Right lobe of liver (tissue), 4 donors: ENCODE measurements around the gene SRCAP.

Experiments
- CTCF ChIP-seq, 4 donors: fragments of 200-600 bp in 3 of 4; fragments of 450-650 bp in 1 of 4; IDR thresholded peaks; one replicate each; pipeline versions ENCODE4 v1.5.1 to v1.8.0; 2016 to 2022; ENCODE audit warnings: antibody characterized with exemption in 4 of 4, mild to moderate bottlenecking in 2 of 4
- POLR2A ChIP-seq: fragments of 450-650 bp; IDR thresholded peaks from one replicate; pipeline ENCODE4 v1.6.1; 2017; ENCODE audit warnings: antibody characterized with exemption, mild to moderate bottlenecking
- donor health status: DM: no; HTN: no; CAD: no.
- donor health status: DM: no; HTN: no; CAD: no.
- donor health status: DM: no; HTN: yes; CAD: no.

GRCh38 chr16:30740364-30741251 is 41.6 kb downstream of the SRCAP start:
- TF ChIP-seq CTCF (IDR thresholded peaks at IDR 0.05) (no peak), POLR2A (no peak)
